ENCODE measurements around the gene TIE1.

Gene TIE1

DNA sequence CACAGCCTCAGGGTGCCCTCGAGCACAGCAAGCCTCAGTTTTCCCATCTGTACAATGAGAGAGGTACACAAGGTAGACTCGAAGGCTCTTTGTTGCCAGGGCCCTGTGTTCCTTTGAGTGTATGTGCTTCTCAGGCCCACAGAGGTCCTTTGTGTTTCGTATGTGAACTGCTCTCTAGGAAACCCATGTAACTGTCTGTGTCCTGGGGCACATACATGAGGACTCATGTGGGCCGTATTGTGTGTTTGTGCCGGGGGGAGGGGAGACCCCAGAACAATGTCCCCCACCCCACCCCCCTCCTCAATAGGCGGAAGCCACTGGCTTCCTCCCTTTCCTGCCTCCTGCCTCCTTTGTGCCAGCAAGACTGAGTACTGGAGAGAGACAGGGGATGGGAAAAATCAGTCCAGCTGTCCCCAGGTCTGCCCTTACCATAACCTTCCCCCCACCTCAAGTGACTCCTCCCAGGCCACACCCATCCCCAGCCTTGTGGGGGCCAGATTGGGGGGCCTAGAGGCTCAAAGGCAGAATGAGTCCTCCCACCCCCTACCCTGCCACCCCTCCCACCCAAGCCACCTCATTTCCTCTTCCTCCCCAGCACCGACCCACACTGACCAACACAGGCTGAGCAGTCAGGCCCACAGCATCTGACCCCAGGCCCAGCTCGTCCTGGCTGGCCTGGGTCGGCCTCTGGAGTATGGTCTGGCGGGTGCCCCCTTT is at the start of gene TIE1:
Gene TIE1, plus strand, starts transcription at position 605 of the 717 bp plus-strand sequence. Its CDS starts 90 bp downstream, at position 695.
- no peak for DNase-seq

DNA sequence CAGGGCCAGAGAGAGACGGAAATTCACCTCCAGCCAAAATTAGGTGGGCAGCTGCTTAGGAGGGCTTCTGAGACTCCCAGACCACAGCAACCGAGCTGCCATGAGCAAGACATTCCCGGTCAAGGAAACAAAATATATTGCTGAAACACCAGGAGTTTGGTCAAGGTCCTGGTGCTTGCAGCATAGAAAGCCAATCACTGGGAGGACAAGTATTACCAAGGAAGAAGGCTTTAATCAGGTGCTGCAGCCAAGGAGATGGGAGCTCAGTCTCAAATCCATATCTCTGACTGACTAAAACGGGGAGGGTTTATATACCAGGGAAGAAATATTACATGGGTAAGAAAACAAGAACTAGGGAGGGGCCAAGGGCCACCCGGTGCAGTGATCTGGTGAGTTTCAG is 49.8 kb upstream of the TIE1 start:
- no peak for DNase-seq

DNA sequence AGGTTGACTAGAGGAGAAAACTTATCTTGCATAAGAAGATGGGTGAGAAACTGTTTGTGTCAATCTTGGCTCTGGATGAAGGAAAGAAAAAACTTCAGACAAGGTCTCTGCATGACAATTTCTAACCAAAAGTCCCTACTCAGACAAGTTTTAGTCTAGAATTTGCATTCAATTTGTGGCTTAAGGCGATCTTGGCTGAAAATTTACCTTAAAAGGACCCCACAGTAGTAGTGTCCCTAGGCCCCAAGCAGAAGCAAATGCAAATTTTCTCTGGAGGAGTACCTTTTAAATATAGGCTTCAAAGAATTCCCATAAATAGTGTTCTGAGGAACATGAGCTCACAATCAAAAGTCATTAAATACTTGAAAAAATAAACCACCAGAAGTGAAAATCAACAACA is 48.6 kb upstream of the TIE1 start:
- no peak for DNase-seq

DNA sequence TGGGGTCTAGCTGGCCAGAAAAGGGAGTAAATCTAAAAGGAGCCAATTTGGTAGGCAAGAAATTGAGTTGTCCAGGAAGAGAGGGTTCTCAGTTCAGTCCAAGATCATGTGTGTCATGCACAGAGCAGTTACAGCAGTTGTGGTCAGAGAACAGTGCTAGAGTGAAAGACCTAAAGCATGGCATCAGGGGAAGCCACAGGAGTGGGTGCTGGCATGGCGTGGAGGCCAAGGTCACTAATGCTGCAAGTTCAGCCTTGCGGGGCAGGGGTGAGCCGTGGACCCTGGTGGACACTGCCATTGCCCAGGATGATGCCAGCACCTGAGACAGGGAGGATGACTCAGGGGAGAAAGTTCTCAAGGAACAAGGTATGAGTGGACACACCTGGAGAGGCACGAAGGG is 47.6 kb upstream of the TIE1 start:
- DNase-seq: no peak

DNA sequence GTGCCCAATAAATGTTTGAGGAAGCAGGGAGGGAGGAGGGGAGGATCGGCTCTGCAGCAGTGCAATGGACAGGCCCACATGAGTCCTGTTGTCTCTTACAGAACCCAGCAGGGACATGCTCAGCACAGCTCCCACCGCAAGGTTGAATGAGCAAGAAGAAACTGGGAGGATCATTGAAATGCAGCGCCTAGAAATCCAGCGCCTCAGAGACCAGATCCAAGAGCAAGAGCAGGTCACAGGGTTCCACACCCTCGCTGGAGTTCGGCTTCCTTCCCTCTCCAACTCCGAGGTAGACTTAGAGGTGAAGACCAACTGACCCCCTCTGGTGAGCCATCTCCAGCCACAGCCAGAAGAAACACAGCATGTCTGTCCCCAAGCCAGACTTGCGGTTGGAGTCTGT is 46.9 kb upstream of the TIE1 start:
- DNase-seq: no peak

DNA sequence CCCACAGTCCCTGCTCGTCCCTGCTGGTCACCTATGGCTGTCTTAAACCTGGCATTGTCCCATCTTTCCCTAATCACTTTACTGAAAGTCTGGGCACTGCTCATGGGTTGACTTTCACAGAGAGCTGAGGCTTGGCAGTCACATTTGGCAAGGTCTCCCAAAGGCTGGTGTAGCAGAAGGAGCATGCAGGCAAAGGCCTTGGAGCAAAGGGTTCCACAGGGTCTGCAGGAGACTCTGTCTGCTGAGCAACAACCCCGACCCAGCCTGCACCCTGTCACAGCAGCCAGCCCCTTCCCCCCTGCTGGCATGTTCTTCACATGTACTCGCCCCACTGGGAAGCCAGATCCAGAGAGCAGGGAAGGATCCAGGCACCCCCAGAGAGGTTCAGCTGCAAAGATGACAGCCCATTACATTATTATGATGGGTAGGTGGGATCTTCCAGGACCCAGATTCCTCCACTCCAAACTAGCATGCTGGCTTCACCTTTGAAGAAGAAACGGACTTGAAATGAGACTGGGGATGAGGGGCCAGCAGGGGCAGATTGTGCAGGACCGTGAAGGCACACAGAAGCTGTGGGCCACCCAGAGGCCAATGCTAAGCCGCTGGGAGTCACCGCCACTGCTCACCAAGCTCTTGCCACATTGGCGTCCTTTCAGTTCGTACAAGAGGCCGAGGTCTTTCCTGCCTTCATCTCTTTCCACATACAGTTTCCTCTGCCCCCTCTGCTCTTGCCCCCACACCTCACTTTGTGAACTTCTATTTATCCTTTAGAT is 45.2 kb upstream of the TIE1 start:
- DNase-seq: no peak

DNA sequence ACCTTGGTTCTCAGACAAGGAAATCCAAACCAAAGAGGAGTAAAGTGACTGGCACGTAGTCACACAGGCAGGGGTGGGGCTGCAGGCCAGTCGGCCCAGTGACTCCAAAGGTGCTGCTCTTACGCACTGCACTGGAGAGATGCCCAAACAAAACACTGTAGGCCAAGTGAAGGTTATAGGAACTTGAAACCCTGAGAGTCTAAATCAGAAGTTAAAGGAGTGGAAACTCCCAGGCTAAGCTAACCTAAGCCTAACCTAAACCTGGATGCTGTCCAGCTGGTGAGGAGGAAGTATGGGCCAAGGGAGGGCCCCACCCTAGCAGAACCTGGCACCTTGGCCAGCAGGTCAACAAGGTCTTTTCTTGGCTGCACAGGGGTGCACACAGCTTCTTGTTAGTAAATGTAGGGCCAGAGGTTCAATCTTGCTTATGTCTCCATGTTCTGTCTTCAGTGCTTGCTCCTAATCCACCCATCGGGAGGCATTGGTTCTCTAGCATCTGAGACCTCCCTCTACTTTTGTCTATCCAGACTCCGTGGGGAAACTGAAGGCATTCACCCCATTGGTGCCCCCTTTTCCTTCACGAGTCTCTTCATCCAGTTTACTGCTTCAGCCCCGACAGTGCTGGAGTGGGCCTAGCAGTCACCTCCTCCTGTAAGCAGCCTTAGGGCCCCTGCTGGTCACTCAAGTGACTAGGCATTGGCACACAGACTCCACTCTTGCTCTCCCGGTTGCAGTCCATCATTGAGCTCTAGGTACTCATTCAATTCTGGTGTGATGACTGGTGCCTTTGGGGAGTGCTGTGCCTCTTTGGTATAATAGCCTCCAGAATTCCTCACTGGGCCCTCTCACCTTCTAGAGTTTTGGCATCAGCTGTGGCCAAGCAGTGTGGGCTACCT is 43.9 kb upstream of the TIE1 start:
- no peak for DNase-seq

DNA sequence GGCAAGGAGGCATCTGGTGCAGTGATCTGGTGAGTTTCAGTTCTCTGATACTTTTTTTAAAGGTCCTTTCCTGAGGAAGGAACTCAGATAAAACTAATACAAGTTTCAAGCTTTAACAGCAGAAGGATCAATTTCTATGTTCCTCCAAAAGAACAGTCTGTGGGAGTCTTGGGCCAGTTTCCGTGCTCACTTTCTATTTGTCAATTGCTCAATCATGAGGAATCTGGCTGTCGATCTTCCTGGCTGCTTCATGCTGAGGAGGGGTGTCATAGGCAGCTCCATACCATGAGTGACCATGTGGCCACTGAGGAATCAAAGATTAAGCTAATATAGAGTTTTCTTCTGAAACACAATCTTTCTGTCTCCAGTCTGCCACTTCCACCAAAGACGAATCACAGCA is 42.4 kb upstream of the TIE1 start:
- DNase-seq: no peak

DNA sequence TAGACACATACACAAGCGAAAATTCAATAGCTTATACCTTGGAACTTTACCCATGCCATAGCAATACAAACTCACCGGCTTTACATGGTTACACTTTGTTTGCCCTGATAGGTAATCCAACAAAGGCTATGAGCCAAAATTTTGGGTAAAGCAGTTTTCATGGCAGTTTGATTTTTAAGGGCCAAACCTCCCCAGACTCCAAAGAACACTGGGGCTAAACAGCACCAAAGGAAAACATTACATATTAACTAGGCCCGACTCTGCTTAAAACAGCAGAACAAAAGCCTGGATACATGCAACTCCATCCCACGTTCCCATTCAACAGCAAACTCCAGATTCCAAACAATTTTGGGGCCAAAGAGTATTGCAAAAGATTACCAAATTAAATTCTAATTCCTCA is 35.4 kb upstream of the TIE1 start:
- DNase-seq: no peak

DNA sequence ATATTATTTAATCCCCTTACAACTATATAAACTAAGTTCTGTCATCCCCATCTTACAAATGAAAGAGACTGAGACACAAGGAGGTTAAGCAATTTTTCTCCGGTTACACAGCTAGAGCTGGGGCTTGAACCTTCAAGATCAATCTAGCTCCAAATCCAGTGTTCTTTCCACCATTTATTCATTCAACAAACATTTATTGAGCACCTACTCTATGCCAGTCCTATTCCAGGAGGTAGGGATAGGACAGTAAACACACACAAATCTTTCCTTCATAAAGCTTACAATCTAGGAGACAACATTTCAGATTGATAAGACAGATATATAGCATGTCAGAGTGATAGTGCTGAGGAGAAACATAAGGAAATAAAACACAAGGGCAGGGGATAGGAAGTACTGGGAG is 33.9 kb upstream of the TIE1 start:
- no peak for DNase-seq

DNA sequence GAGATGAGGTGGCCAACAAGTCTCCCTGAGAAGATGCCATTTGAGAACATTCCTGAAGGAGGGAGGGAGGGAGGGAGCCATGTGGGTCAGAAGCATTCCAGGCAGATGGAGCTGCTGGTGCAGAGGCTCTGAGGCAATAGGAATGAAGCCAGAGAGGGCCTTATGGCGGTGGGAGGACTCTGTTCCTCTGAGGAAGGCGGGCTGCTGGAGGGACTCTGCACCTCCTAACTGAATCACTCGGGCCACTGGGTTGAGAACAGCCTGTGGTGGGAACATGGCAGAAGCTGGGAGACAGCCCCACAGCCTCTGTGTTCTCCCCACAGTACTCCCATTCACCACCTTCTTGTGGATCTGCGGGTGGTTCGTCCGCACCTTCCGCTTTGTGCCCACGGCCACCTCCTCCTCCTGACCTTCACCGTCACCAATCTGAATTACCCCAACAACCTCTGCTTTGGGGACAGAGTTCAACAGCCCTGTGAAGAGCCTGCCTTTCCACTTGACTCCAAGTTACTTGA is 33.4 kb upstream of the TIE1 start:
- no peak for DNase-seq

DNA sequence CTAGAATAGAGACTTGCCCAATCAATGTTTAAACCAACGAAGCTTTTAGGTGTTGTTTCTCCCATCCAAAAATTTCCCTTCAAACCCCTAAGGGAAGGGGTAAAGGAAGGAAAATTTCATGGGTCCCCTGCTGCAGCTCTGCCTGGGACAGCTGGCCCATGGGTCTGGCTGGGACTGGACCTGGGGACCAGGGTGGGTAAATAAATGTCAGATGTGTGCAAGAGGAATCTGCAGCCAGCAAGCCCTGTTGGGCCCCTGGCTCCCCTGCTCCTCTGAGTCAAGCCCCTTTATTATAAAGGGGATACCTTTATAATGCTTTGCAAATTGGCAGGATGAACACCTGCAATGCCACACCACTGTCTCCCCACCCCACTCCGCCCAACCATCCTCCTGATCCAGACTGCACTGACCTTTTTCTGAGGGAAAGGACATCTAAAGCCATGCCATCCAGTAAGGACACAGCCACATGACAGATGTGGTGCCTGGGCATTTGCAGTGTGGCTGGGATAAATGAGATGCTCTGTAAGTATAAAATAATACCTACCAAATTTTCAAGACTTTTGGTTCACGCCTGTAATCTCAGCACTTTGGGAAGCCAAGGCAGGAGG is 32.9 kb upstream of the TIE1 start:
- no peak for DNase-seq

DNA sequence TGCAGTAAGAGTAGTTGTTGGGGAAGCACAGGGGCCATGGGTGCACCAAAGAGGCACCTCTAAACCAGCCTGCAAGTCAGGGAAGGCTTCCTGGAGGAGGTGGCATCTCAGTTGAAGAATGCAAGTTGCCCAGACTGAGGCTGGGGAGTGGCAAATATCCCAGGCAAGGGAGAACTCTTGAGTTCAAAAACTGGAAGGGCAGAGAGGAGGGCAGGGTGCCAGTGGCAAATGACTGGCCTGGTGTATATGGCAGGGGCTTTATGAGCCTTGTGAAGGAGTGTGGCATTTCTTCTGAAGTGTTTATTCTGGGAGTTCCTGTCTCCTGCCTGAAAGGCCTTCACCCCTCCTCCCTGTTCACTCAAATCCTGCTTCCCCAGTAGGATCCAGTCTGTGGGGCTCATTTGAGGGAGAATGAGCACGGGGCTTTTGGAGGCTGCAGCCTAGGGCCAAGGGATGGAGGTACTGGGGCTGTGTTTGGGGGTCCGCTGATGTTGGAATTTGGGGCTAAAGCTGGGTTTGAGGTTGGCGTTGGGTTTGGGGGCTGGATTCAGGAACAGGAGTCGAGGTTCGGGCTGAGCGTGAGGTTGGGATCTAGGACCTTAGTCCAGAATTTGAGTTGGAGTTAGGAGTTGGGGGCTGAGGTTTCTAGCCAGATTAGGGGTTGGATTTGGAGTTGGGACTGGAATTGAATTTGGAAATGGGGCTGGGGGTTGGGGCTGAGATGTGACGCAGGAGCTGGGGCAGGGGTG is 31.0 kb upstream of the TIE1 start, which contains the start of gene TMEM125:
Gene TMEM125, plus strand, starts transcription at position 357 of the 749 bp plus-strand sequence. CDS start 2,740 bp downstream, outside the sequence.
- DNase-seq: no peak

DNA sequence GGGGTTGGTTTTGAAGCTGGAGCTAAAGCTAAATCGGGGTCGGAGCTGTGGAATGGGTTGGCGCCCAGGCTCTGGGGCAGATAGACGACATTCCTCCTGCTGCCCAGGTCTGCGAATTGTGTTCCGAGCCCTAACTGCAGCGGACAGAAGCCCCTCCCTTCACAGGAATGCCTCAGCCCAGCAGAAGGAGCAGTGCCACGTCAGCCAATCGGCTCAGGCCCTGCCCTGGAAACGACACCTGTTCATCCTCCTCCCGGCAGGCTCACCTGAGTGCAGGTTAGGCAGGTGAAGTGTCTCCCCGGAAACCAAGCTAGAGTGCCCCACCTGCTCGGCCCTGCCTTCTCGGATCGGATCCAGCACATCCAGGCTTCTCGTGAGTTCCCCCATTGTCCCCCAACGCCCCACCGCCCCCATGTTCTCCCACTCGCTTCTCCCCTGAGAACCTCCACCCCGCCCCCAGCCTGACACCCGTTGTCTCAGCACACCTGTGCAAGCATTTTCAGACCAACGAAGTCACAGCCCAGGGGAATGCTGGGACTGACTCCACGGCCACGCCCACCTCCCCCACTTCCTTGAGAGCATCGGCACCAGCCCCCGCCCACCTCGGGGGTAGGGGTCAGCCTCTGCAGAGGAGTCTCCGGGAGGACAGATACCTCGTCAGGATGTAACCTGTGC is 30.2 kb upstream of the TIE1 start:
- DNase-seq: no peak

DNA sequence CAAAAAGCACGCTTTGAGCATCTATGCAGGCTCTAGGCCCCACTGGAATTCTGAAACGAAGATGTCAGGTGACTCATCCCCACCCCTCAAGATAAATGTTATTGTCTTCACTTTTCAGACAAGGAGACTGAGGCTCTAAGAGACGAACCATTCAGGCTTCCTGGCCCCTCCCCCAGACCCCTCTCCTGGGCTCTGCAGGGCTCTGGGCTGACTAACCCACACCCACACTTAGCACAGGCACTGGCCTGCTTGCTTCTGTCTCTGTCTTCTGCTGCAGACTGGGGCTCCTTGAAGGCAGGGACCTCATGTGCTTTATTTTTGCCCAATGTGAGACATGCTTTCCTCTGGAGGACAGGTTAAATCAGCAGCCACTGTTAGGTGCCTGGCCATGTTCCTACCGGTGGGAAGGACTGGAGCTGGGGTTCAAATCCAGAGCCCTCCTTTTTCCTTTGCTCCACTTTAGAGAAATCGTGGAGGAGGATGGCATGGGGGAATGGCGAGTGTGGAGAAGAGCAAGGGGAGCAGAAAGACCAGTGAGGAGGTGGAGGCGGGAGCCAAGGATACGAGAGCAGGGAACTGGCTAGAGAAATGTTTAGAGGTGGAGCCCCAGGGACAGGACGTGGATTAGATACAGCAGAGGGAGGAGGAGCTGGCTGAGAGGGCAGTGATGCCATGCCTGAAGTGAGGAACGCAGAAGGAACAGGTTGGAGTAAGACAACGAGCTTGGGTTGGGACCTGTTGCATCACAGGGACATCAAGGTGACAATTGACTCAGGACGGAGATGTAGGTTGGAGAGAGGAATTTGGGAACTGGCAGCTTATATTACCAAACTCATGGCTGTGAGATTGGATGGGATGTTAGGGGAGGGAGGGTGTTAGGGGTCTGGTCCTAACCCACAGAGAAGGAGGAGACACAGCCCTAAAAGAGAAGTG is 29.3 kb upstream of the TIE1 start:
- DNase-seq: no peak

DNA sequence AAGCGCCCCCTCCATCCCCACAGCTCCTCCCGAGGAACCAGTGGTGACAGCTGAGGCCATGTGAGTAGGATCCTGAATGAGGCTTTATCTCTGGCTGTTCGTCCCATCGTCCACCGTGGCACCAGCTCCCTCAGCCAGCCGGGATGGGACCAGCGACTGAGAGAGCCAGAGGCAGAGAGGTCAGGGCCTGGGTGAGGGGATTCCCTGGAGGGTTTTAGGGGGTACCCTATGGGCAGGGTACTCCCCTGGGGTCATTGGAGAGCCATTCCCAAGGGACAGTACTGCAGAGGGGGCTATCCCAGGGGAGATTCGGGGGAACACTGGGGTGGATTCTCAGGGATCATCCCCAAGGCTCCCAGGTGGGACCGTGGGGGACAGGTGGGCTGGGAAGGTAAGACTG is 28.6 kb upstream of the TIE1 start:
- peak; percentile 77 for DNase-seq

DNA sequence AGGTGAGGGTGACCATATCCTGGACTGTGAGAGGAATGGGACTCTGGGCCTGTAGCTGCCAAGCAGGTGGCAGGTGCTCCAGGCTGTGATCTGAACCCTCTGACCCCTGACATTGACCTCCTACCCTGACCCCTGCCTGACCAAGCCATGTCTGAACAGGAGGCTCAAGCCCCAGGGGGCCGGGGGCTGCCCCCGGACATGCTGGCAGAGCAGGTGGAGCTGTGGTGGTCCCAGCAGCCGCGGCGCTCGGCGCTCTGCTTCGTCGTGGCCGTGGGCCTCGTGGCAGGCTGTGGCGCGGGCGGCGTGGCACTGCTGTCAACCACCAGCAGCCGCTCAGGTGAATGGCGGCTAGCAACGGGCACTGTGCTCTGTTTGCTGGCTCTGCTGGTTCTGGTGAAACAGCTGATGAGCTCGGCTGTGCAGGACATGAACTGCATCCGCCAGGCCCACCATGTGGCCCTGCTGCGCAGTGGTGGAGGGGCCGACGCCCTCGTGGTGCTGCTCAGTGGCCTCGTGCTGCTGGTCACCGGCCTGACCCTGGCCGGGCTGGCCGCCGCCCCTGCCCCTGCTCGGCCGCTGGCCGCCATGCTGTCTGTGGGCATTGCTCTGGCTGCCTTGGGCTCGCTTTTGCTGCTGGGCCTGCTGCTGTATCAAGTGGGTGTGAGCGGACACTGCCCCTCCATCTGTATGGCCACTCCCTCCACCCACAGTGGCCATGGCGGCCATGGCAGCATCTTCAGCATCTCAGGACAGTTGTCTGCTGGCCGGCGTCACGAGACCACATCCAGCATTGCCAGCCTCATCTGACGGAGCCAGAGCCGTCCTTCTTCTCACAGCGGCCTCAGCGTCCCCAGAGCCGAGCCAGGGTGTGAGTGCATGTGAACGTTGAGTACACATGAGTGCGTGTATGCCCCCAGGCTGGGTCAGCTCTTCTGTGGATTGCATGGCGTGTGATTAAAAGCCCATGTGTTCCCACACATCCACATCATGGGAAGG is 27.9 kb upstream of the TIE1 start:
- no peak for DNase-seq

DNA sequence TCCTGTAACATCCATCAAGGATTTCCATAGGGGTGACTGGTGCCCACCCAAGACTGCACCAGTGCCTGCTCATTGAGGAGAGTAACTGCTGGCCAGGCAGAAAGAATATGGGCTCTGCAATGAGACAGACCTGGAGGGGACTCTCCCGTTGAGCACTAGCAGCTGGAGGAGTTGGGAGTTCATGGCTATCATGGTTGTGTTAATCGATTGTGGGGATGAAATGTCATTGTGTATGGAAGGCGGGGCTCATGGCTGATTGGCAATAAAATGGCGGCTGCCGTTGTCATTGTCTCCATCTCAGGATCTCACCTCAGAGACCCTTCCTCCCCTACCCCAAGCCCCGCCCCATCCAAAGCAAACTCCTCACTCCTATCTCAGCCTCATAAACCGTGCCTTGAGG is 27.1 kb upstream of the TIE1 start:
- no peak for DNase-seq
